HG03439 (cell line): ENCODE measurements around the gene SERPING1.

Source experiments
- ATAC-seq: cut with Tn5 transposase; IDR thresholded peaks from one replicate; pipeline ENCODE4 v1.9.1; 2021; ENCODE audit warnings: mild to moderate bottlenecking, moderate library complexity; ENCODE audit not compliant: unreplicated experiment

The SERPING1 gene

DNA sequence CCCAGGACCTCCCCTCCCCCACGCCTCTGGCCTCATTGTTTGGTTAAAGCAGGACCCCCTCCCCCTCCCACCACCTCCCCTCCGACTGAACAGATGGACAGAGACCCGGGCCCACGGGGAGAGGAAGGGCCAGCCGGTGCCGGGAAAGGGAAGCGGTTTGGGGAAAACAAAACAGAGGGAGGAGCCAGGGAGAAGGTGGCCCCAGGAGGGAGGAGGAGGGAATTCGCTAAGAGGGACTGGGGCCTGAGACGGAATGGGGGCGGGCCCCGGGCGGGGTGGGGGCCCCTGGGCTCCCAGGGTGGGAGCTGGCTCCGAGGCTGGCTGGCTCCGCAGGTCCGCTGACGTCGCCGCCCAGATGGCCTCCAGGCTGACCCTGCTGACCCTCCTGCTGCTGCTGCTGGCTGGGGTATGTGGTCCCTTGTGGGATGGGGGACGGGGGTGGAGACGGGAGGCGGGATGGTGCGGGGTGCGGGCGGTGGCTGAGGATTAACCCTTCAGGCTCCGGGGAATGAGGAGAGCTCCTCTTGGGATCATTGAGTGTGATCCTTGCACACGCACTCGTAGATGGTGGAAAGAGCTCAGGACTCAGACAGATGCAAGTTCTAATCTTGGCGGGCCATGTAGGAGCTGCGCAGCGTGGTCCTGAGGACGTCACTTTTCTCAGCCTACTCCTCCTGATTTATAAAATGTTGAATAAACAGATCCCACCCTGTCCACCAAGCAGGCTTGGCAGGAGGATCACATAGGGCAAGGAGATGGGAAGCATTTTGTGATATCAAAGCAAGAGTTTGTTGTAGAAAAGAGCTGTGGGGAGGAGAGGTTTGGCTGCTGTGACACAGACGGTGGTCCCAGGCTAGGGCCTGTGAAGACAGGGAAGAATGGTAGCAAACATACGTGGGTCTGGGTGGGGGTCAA lies 688 bp downstream of the SERPING1 start:
- no peak for ATAC-seq

GRCh38 chr11:57598831-57599155 lies 1.3 kb downstream of the SERPING1 start:
- no peak for ATAC-seq

GRCh38 chr11:57599381-57599780 lies 1.9 kb downstream of the SERPING1 start:
- ATAC-seq: no peak

- ATAC-seq: no peak
Observed at GRCh38 chr11:57601297-57601696, 3.8 kb downstream of the SERPING1 start.

- no peak for ATAC-seq
Observed at GRCh38 chr11:57604296-57605027, 7.0 kb downstream of the SERPING1 start.

DNA sequence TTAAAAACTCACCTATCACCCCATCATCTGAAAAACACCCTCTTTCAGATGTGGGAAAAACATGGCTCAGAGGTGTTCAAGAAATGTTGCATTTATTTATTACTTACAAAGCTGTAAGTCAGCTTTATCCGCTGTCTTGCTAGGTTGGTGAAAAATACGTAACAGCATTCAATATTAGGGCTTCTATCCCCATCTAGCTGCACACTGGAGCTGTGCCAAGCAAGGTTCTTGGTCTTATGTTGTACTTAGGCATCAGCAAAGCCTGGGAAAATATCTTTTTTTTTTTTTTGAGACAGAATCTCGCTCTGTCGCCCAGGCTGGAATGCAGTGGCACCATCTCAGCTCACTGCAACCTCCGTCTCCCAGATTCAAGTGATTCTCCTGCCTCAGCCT lies 7.5 kb downstream of the SERPING1 start:
- no peak for ATAC-seq

DNA sequence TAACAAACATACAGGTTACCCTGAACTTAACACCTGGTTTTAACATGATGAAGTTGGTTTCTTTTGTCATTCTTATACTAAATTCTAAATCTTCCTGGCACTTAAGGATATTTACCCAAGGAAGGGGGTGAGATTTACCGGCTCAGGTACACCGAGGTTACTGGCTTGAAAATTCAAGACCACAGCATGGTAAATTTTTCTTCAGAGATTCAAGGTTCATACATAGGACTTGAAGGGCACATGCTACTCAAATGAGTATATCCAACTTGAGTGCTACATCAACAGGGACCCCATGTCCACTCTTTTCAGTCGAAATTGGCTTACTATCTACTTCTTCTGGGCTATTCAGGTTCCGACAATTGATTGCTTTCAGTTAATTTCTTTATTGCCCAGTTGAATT lies 12.7 kb downstream of the SERPING1 start:
- ATAC-seq: no peak

GRCh38 chr11:57614234-57614772 lies 16.8 kb downstream of the SERPING1 start:
- no peak for ATAC-seq

DNA sequence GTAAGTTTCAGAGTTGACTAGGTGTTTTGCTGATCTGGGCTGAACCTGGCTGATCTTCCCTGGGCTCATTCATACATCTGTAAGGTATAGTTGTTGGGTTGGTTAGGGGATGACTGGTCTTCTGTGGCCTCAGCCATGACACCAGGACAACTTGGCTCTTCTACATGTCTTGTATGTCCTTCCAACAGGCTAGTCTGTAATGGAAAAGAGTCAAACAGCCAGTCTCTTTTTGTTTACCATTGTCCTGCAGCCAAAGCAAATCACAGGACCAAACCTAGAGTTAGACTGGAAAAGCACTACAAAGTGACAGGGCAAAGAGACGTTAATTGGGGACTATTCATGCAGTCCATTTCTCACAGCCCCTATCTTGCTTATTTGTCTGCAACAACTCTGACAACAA lies 17.8 kb downstream of the SERPING1 start:
- no peak for ATAC-seq

DNA sequence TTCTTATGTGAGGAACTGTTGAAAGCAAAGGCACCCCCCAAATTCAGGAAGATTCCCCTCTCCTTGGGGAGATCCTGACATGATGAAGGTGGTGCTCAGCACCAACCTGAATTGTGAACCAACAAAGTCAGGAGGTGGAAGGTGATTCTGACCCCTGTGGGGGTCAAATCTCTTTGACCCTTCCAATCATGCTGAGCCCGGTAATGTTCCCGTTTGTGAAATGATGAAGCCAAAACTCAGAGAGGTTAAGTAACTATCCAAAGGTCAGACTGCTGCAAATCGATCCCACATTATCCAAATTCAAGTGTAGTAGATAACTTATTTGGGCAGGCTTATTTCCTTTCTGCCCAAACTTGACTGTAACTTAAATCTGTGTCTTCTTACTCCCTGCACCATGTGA lies 19.1 kb downstream of the SERPING1 start:
- ATAC-seq: no peak

GRCh38 chr11:57618438-57618837 lies 21.0 kb downstream of the SERPING1 start:
- no peak for ATAC-seq

DNA sequence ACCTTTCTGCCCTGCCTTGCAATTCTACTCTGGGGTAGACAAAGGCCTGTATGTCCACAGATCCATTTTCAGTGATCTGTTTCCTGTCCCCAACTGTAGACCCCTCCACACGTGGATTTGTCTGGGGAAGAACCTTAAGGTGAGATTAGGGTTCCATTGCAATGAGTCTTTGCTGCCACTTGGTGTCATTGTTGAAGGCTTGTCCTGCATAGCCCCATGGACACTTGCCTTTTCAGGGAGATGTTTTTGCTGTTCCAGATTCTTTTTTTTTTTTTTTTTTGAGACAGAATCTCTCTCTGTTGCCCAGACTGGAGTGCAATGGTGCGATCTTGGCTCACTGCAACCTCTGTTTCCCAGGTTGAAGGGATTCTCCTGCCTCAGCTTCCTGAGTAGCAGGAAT lies 21.8 kb downstream of the SERPING1 start:
- no peak for ATAC-seq

GRCh38 chr11:57620467-57620866 lies 23.0 kb downstream of the SERPING1 start:
- ATAC-seq: no peak

DNA sequence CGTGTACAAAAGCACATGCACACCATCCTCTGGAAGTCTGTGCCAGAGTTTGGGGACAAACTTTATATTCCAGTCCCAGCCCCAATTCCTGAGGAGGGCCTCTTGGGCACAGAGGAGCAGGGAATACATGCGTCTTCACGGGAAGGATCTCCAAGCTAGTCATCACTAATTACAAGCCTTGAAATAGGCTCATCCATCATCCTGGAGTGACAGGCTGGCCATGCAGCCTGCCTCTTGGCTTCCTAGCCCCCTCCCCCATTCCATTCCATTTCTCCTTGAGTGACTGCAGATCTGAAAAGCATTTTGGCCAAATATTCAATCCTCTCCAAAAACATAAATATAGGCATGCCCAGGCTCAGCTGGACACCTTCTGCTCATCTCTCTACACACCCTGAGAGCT lies 24.8 kb downstream of the SERPING1 start:
- no peak for ATAC-seq

DNA sequence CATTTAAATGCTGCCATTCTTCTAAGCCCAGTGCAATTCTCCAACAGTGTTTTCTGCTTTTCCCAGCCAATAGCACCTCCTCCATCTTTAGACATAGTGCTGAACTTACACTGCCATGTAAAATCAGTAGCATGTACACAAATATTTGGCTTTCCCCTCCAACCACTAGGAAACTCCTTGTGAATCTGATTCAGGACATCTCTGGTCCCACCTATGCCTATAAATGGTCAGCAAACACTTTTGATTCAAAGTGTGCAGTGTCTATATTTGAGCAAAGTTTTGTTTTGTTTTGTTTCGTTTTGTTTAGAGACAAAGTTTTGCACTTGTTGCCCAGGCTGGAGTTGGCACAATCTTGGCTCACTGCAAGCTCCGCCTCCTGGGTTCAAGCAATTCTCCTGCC lies 27.4 kb downstream of the SERPING1 start:
- ATAC-seq: no peak

- no peak for ATAC-seq
Observed at GRCh38 chr11:57626895-57627294, 29.4 kb downstream of the SERPING1 start.

DNA sequence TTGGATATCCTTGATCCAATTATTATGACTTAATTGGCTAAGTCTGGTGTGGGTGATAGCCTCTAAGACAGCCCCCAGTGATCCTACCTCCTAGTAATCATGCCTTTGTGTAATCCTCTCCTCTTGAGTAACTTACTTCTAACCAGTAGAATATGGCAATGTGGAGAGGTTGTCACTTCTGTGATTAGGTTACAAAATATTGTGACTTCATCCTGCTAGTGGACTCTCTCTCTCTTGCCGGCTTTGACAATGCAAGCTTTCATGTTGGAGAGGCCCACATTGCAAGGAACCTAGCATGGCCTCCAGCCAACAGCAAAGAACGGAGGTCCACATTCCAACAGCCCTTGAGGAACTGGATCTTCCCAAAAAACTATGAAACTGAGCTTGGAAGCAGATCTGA lies 32.7 kb downstream of the SERPING1 start:
- ATAC-seq: no peak

GRCh38 chr11:57632116-57632515 lies 34.6 kb downstream of the SERPING1 start:
- ATAC-seq: no peak

GRCh38 chr11:57633394-57634070 lies 36.0 kb downstream of the SERPING1 start:
- no peak for ATAC-seq

- ATAC-seq: no peak
Observed at GRCh38 chr11:57634311-57634710, 36.8 kb downstream of the SERPING1 start.

GRCh38 chr11:57635246-57635645 lies 37.8 kb downstream of the SERPING1 start:
- ATAC-seq: no peak

GRCh38 chr11:57637626-57638004 lies 40.1 kb downstream of the SERPING1 start:
- no peak for ATAC-seq
